ENCODE results near the gene PXDN. TPM values are rescaled to one million over a fixed set of nuclear protein-coding genes. Genes with fewer than 3 reads are reported as not detected.
"Not testable (repeated sequence)": the region's sequence is repeated elsewhere in the genome, so short reads cannot be mapped to it uniquely, and the experiment has no call there.

The PXDN gene
- polyA plus RNA-seq, 3 donors from 2014 or later = 0.93 to 1.0 TPM; not detected in 1

DNA sequence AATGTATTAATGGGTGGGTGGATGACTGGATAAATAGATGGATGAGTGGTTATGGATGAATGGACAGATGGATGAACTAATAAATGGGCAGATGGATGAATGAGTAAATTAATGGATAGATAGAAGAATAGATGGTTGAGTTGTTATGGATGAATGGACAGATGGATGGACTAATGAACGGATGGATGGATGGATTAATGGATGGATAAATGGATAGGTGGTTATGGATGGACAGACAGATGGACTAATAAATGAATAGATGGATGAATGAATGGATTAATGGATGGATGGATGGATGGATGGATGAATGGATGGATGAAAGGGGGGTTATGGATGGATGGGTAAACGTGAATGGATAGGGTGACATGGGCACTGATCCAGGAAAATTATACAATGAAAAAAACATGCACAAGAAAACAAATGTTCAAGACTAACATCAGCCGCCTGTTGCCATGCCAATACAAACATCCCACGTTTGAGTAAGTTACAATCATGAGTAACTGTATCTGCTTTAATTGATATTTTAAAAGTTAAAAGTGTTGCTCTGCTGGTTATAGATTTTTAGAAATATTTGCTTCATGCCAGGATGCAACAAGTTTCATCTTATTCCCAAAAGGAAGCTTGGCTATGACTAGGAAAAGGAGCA is 20.8 kb downstream of the PXDN start:
- Mint-ChIP-seq H3K4me1 (no peaks in the 10 kb centered on the region), H3K4me3 (no peak overlapping the region), H3K27me3 (ENCODE audit: low read depth in 3 of 3) (peaks cover under 1 to 3% (median 2%) of the 10 kb centered on the region in 3 donors), H3K9me3 (no peaks in the 10 kb centered on the region), H3K36me3 (no peaks in the 10 kb centered on the region), H3K27ac (no peak overlapping the region)
- no peak for DNase-seq

DNA sequence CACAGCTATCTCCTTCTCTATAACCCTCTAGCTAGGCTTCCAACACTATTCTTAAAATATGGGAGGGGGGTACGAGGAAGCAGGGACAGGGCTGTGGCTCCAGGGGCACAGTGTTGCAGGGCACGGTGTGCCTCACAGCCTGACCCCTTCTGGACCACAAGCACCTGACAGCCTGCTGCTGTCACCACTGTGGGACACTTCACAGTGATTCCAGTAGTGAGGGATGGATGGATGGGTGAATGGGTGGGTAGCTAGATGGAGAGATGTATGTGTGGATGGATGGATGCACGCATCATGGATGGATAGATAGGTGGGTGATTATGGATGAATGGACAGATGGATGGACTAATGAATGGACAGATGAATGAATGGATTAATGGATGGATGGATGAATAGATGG is 21.6 kb downstream of the PXDN start:
- Mint-ChIP-seq H3K9me3 (peaks cover 0 to 5% (median 0%) of the 10 kb centered on the region in 6 donors), H3K27me3 (ENCODE audit: low read depth in 3 of 3) (peaks cover 0 to 3% (median 0%) of the 10 kb centered on the region in 3 donors), H3K4me1 (no peaks in the 10 kb centered on the region), H3K27ac (no peak overlapping the region), H3K4me3 (no peak overlapping the region), H3K36me3 (no peaks in the 10 kb centered on the region)
- no peak for DNase-seq

GRCh38 chr2:1721706-1722646 is 22.3 kb downstream of the PXDN start:
- peaks cover 0 to 5% (median 0%) of the 10 kb centered on the region in 6 donors for H3K9me3 Mint-ChIP-seq
- H3K27me3 Mint-ChIP-seq (ENCODE audit: low read depth in 3 of 3) = peaks cover 0 to 3% (median 0%) of the 10 kb centered on the region in 3 donors
- DNase-seq = no peak
- no peaks in the 10 kb centered on the region for H3K36me3 Mint-ChIP-seq
- H3K4me1 Mint-ChIP-seq = no peaks in the 10 kb centered on the region
- H3K4me3 Mint-ChIP-seq = no peak overlapping the region
- no peak overlapping the region for H3K27ac Mint-ChIP-seq

DNA sequence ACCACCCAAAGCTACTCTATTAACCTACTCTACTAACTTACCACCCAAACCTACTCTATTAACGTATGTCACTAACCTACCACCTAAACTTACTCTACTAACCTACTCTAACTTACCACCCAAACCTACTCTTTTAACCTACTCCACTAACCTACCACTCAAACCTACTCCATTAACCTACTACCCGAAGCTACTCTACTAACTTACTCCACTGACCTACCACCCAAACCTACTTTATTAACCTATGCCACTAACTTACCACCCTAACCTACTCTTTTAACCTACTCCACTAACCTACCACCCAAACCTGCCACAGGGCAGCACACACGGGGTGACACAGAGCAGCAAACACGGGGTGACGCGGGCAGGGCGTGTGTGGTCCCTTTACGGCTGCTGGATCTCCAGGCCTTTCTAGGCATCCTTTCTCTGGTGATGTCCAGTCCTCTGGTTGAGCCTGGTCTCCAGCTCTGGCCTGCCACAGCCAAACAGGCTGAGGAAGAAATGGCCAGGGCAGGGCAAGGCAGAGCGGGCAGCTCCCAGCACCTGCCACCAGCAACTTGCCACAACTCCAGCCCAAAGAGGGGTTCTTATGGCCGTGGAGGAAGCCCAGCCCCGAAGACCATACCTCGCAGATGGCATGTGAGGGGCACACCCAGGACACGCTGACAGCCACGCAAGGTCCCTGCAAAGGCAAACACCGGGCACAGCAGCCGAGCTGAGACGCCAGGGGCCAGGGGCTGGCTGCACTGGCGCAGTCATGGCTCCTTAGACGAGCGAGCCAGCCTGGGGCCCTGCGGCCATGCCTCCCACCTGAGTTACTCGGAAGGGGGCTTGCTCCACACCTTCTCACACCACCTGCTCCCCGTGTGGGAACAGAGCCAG is 25.7 kb downstream of the PXDN start:
- H3K9me3 Mint-ChIP-seq = peaks cover 0 to 5% (median 0%) of the 10 kb centered on the region in 6 donors
- no peaks in the 10 kb centered on the region for H3K36me3 Mint-ChIP-seq
- H3K4me3 Mint-ChIP-seq = no peak overlapping the region
- H3K4me1 Mint-ChIP-seq = no peaks in the 10 kb centered on the region
- DNase-seq = no peak
- H3K27ac Mint-ChIP-seq = no peak overlapping the region
- peaks cover 0 to 6% (median 0%) of the 10 kb centered on the region in 3 donors for H3K27me3 Mint-ChIP-seq (ENCODE audit: low read depth in 3 of 3)

DNA sequence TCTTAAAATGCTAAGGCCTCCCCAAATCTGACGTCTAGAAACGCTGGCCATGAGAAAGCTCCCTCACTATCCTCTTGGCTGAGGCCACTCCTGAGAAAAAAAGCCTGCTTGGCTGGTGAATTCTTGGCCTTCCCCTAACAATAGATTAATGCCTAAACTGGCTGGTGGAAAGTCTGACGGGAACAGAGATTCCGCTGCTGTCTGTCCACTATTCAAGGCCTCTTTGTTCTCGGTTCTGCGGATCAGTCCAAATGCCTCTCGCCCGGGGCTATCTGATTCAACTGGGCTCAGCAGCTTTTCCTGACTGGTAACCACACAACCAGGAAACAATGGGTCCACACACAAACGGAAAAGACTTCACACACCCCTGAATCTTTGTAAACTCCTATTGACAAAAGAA is 27.2 kb downstream of the PXDN start:
- Mint-ChIP-seq H3K27me3 (ENCODE audit: low read depth in 3 of 3) (peaks cover 0 to 6% (median 0%) of the 10 kb centered on the region in 3 donors), H3K4me1 (no peaks in the 10 kb centered on the region), H3K4me3 (no peak overlapping the region), H3K27ac (no peak overlapping the region), H3K36me3 (no peaks in the 10 kb centered on the region), H3K9me3 (peaks cover 0 to 5% (median 0%) of the 10 kb centered on the region in 6 donors)
- DNase-seq = no peak

DNA sequence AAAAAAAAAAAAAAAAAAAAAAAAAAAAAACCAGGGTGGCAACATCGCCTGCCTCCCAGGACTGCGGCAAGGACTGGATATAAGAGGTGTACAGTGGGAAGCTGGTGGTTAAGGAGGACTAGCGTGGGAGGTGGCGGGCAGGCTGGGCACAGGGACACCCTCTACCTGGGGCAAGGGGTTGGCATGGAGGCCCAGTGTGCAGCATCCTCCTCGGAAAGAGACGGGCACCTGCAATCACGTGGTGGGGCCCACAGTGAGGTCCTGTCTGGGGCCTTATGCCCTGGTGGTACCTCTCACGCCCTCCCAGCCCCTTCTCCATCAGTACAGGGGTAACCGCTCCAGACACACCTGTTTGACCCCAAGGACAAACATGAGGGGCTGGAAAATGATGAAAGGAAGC is 27.9 kb downstream of the PXDN start:
- Mint-ChIP-seq H3K4me1 (no peaks in the 10 kb centered on the region), H3K4me3 (no peak overlapping the region), H3K36me3 (no peaks in the 10 kb centered on the region), H3K27ac (no peak overlapping the region), H3K9me3 (peaks cover 0 to 5% (median 0%) of the 10 kb centered on the region in 6 donors), H3K27me3 (ENCODE audit: low read depth in 3 of 3) (peaks cover 0 to 6% (median 0%) of the 10 kb centered on the region in 3 donors)
- DNase-seq = no peak

DNA sequence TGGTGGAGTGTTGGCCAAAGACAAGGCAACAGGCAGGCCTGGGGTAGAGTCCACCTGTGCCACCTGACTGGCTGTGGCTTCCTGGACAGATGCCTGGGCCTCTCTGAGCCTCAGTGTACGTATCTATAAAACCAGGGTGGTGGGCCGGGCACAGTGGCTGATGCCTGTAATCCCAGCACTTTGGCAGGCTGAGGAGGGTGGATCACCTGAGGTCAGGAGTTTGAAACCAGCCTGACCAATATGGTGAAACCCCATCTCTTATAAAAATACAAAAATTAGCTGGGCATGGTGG is 28.4 kb downstream of the PXDN start:
- not testable (repeated sequence) for DNase-seq; H3K27me3 Mint-ChIP-seq (ENCODE audit: low read depth in 3 of 3); H3K27ac Mint-ChIP-seq; H3K4me1 Mint-ChIP-seq; H3K9me3 Mint-ChIP-seq; H3K4me3 Mint-ChIP-seq; H3K36me3 Mint-ChIP-seq

GRCh38 chr2:1715184-1716013 is 28.9 kb downstream of the PXDN start:
- Mint-ChIP-seq H3K36me3 (no peaks in the 10 kb centered on the region), H3K27me3 (ENCODE audit: low read depth in 3 of 3) (peaks cover 0 to 3% (median 0%) of the 10 kb centered on the region in 3 donors), H3K9me3 (peaks cover 0 to 5% (median 0%) of the 10 kb centered on the region in 6 donors), H3K27ac (no peak overlapping the region), H3K4me3 (no peak overlapping the region), H3K4me1 (no peaks in the 10 kb centered on the region)
- no peak for DNase-seq

DNA sequence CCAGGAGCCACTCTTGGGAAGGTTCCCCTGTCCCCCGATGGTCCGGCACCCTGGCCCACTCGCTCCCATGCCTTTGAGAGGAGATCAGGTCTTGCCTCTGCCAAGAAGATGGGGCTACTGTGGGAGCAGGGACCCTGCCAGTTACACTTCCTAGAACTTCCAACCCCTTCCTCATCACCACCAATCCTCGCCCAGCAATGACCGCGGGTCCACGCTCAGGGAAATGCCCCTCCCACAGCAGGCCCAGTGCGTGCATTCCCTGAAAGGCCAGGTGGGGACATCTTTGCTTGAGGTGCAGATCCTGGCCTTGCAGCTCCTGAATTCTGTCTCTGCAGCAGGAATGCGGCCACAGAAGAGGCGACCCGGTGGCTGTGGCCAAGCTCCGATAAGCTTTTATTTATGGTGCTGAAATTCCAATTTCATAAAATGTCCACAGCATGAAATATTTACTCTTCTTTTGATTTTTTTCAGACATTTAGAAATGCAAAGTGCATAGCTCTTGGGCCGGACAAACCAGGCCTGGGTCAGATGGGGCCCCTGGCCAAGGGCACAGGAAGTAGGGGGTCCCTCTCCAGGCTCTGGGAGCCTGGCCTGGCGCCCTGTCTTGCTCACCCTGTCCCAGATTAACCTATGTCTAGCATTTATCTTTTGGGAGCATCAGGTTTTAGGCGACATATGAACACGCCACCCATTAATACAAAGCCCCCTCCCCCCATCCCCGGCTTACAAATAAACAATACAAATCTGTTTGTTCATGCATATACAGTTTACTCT is 29.8 kb downstream of the PXDN start:
- Mint-ChIP-seq H3K27me3 (ENCODE audit: low read depth in 3 of 3) (peaks cover 0 to 3% (median 0%) of the 10 kb centered on the region in 3 donors), H3K4me1 (no peaks in the 10 kb centered on the region), H3K36me3 (no peaks in the 10 kb centered on the region), H3K4me3 (no peak overlapping the region), H3K27ac (no peak overlapping the region), H3K9me3 (peaks cover 0 to 5% (median 0%) of the 10 kb centered on the region in 6 donors)
- DNase-seq = no peak

- Mint-ChIP-seq H3K9me3 (peaks cover 0 to 5% (median 0%) of the 10 kb centered on the region in 6 donors), H3K27me3 (ENCODE audit: low read depth in 3 of 3) (peaks cover 0 to 3% (median 0%) of the 10 kb centered on the region in 3 donors), H3K4me3 (no peak overlapping the region)
Observed at GRCh38 chr2:1713839-1714236, 30.5 kb downstream of the PXDN start.

DNA sequence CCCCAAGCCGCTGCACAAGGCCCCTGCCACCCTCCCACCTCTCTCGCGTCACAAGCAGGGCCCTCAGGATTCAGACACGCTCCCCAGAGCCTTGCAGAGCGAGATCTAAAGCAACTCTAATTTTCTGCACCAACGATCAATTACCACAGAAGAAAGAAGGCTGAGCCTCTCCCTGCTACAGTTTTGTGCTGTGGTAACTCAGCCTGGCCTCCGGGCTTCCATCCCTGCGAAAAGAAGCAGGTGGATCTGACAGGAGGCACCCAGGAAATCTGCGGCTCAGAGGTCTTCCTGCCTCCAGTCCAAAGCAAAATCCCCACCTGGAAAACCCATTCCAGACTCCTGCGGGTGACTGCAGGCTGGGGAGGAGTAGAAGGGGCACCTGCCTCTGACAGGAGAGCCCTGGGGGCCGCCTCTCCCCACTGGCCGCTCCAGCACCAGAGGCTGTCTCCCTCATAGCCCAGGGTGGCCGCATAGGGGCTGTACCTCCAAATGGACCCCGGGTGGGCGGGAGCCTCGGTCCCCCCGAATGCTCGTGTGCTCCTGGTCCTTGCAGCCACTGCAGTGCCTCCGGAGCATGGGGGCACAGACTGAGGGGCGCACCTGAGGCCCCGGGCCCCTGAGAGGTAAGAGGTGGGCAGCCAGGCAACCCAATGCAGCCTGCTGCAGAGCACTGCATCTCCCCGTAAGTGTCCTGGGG is 31.0 kb downstream of the PXDN start:
- peaks cover 0 to 3% (median 0%) of the 10 kb centered on the region in 3 donors for H3K27me3 Mint-ChIP-seq (ENCODE audit: low read depth in 3 of 3)
- no peaks in the 10 kb centered on the region for H3K36me3 Mint-ChIP-seq
- DNase-seq = no peak
- no peaks in the 10 kb centered on the region for H3K4me1 Mint-ChIP-seq
- H3K27ac Mint-ChIP-seq = no peak overlapping the region
- H3K4me3 Mint-ChIP-seq = no peak overlapping the region
- peaks cover 0 to 4% (median 0%) of the 10 kb centered on the region in 6 donors for H3K9me3 Mint-ChIP-seq

More at GRCh38 chr2:1713839-1714236, 30.5 kb downstream of the PXDN start:
- Mint-ChIP-seq H3K36me3 (no peaks in the 10 kb centered on the region), H3K4me1 (no peaks in the 10 kb centered on the region), H3K27ac (no peak overlapping the region)
- no peak for DNase-seq

- H3K27ac Mint-ChIP-seq = no peak overlapping the region
Observed at GRCh38 chr2:1709946-1710560, 34.3 kb downstream of the PXDN start.

More at GRCh38 chr2:1709946-1710560, 34.3 kb downstream of the PXDN start:
- H3K4me1 Mint-ChIP-seq = no peaks in the 10 kb centered on the region
- H3K4me3 Mint-ChIP-seq = no peak overlapping the region
- peaks cover 0 to 2% (median 0%) of the 10 kb centered on the region in 3 donors for H3K27me3 Mint-ChIP-seq (ENCODE audit: low read depth in 3 of 3)
- DNase-seq = no peak
- H3K9me3 Mint-ChIP-seq = no peaks in the 10 kb centered on the region
- no peaks in the 10 kb centered on the region for H3K36me3 Mint-ChIP-seq

Measured in immature natural killer cell (primary cell).